Right lung (tissue), 10 donors: ENCODE measurements around the gene USP46. TPM values are rescaled to one million over a fixed set of nuclear protein-coding genes. Genes with fewer than 3 reads are reported as not detected.

Experiments
- DNase-seq, 2 donors: peaks; one replicate each; pipeline ENCODE4 v3.0.0-alpha.2; 2013
- long read RNA-seq, 8 donors: transcript quantifications; one replicate each; lab custom pipeline, GENCODE V29; 2026
- polyA plus RNA-seq, 5 donors: library from polyadenylated mRNA; unstranded; fragments of 120-200 nt; gene quantifications; one replicate each; pipeline versions ENCODE4 v1.2.1 to v1.2.3, GENCODE V29; 2013; ENCODE audit warnings: inconsistent platforms in 1 of 5, low replicate concordance in 1 of 5; ENCODE audit not compliant: insufficient read length in 5 of 5, insufficient read depth in 1 of 5

The USP46 gene
- 10 to 100 TPM; 17.4 to 30.8 (median 24.5) TPM for polyA plus RNA-seq
- long read RNA-seq, donor 1, full-length matches to known transcripts, result 3 of 3 reads
- long read RNA-seq, donor 1, partial matches to known transcripts, result 0 of 3 reads
- long read RNA-seq, donor 1, other reads (novel, unspliced or antisense), result 0 of 3 reads
- long read RNA-seq, donor 2, full-length matches to known transcripts, result 3 of 3 reads
- long read RNA-seq, donor 2, partial matches to known transcripts, result 0 of 3 reads
- long read RNA-seq, donor 2, other reads (novel, unspliced or antisense), result 0 of 3 reads
- long read RNA-seq, donor 3, result 0 reads
- long read RNA-seq, donor 4, full-length matches to known transcripts, result 1 of 1 reads
- long read RNA-seq, donor 4, partial matches to known transcripts, result 0 of 1 reads
- long read RNA-seq, donor 4, other reads (novel, unspliced or antisense), result 0 of 1 reads
- long read RNA-seq, donor 5, full-length matches to known transcripts, result 4 of 13 reads
- long read RNA-seq, donor 5, partial matches to known transcripts, result 0 of 13 reads
- long read RNA-seq, donor 5, other reads (novel, unspliced or antisense), result 9 of 13 reads
- long read RNA-seq, donor 6, full-length matches to known transcripts, result 7 of 7 reads
- long read RNA-seq, donor 6, partial matches to known transcripts, result 0 of 7 reads
- long read RNA-seq, donor 6, other reads (novel, unspliced or antisense), result 0 of 7 reads
- long read RNA-seq, donor 7, full-length matches to known transcripts, result 4 of 12 reads
- long read RNA-seq, donor 7, partial matches to known transcripts, result 8 of 12 reads
- long read RNA-seq, donor 7, other reads (novel, unspliced or antisense), result 0 of 12 reads
- long read RNA-seq, donor 8, full-length matches to known transcripts, result 1 of 1 reads
- long read RNA-seq, donor 8, partial matches to known transcripts, result 0 of 1 reads
- long read RNA-seq, donor 8, other reads (novel, unspliced or antisense), result 0 of 1 reads

GRCh38 chr4:52659001-52659721 lies at the start of gene USP46:
Gene USP46 (minus strand): TSS chr4:52659301. CDS start chr4:52659150, 151 bp downstream.
- peak; percentile 73 to 78 for DNase-seq

GRCh38 chr4:52704661-52705060 lies 45.6 kb upstream of the USP46 start:
- no peak for DNase-seq

GRCh38 chr4:52704133-52704532 lies 45.0 kb upstream of the USP46 start:
- DNase-seq, result no peak

GRCh38 chr4:52701207-52701606 lies 42.1 kb upstream of the USP46 start:
- no peak for DNase-seq

GRCh38 chr4:52694936-52695335 lies 35.8 kb upstream of the USP46 start:
- DNase-seq, result no peak

GRCh38 chr4:52693492-52693891 lies 34.4 kb upstream of the USP46 start:
- no peak for DNase-seq

GRCh38 chr4:52689096-52689495 lies 30.0 kb upstream of the USP46 start:
- no peak for DNase-seq

- DNase-seq, result no peak
These were observed 28.6 kb upstream of the USP46 start for GRCh38 chr4:52687696-52688095.

GRCh38 chr4:52685316-52685715 lies 26.2 kb upstream of the USP46 start:
- DNase-seq, result no peak

- DNase-seq, result no peak
These were observed 25.8 kb upstream of the USP46 start for GRCh38 chr4:52684896-52685295.

GRCh38 chr4:52680381-52680780 lies 21.3 kb upstream of the USP46 start:
- no peak for DNase-seq

GRCh38 chr4:52676536-52676935 lies 17.4 kb upstream of the USP46 start:
- no peak for DNase-seq

- DNase-seq, result no peak
These were observed 16.0 kb upstream of the USP46 start for GRCh38 chr4:52675111-52675510.

GRCh38 chr4:52670739-52671138 lies 11.6 kb upstream of the USP46 start:
- DNase-seq, result no peak

- no peak for DNase-seq
These were observed 11.0 kb upstream of the USP46 start for GRCh38 chr4:52670121-52670520.

- no peak for DNase-seq
These were observed 6.5 kb upstream of the USP46 start for GRCh38 chr4:52665592-52665991.

- no peak for DNase-seq
These were observed 5.4 kb upstream of the USP46 start for GRCh38 chr4:52664479-52664878.

GRCh38 chr4:52661966-52662690 lies 3.0 kb upstream of the USP46 start:
- no peak for DNase-seq

- no peak for DNase-seq
These were observed 1.5 kb upstream of the USP46 start for GRCh38 chr4:52660643-52661042.

GRCh38 chr4:52659722-52660261 lies 691 bp upstream of the USP46 start:
- DNase-seq, result peak; percentile 42 to 46

- DNase-seq, result peak in 1 of 2 donors; percentile 5
These were observed 480 bp downstream of the USP46 start for GRCh38 chr4:52658641-52659000.
